Vagina (tissue), 2 donors: ENCODE measurements around the gene PDHX. TPM values are rescaled to one million over a fixed set of nuclear protein-coding genes. Genes with fewer than 3 reads are reported as not detected.

Experiments
- DNase-seq, 2 donors: peaks; one replicate each; pipeline ENCODE4 v3.0.0-alpha.2; 2017; ENCODE audit errors: extremely low spot score in 2 of 2
- H3K27ac ChIP-seq: fragments of 200-600 bp; sonication (generic); one replicate; pipeline ENCODE4 v1.5.1; 2019
- H3K27me3 ChIP-seq: fragments of 200-600 bp; sonication (generic); one replicate; pipeline ENCODE4 v1.5.1; 2019
- H3K36me3 ChIP-seq, 2 donors: fragments of 200-600 bp; sonication (generic); one replicate each; pipeline ENCODE4 v1.5.1; 2017 to 2019
- H3K4me1 ChIP-seq: fragments of 200-600 bp; sonication (generic); one replicate; pipeline ENCODE4 v1.5.1; 2019
- H3K4me3 ChIP-seq, 2 donors: fragments of 200-600 bp; sonication (generic); 1 replicate in 1 of 2; 2 replicates in 1 of 2; pipeline ENCODE4 v1.5.1; 2016 to 2019
- H3K9me3 ChIP-seq: fragments of 200-600 bp; sonication (generic); one replicate; pipeline ENCODE4 v1.5.1; 2019
- CTCF ChIP-seq, 3 experiments: fragments of 450-650 bp in 2 of 3; fragments of 200-600 bp in 1 of 3; sonication (generic) in 1 of 3; IDR thresholded peaks; one replicate each; pipeline ENCODE4 v1.5.1; 2017 to 2019; ENCODE audit warnings: antibody characterized with exemption in 3 of 3, mild to moderate bottlenecking in 2 of 3, moderate library complexity in 2 of 3
- POLR2A ChIP-seq, 2 donors: fragments of 450-650 bp; IDR thresholded peaks; one replicate each; pipeline ENCODE4 v1.6.1; 2017; ENCODE audit warnings: antibody characterized with exemption in 2 of 2, mild to moderate bottlenecking in 2 of 2, moderate library complexity in 2 of 2
- POLR2AphosphoS5 ChIP-seq, 2 donors: sonication (generic); formaldehyde crosslinking; IDR thresholded peaks; one replicate each; pipeline ENCODE4 v1.9.0; 2017; ENCODE audit warnings: antibody characterized with exemption in 2 of 2, mild to moderate bottlenecking in 2 of 2, low read depth in 1 of 2; ENCODE audit not compliant: insufficient read depth in 1 of 2
- intact Hi-C: fragments of 100-400 bp; cut with DNase I; formaldehyde crosslinking; loops from one replicate; pipeline ENCODE4 v1.15.1; 2023
- total RNA-seq: library from RNA; depleted of rRNA; stranded (reverse); fragments of >200 nt; gene quantifications from one replicate; pipeline ENCODE4 v1.2.3, GENCODE V29; 2016

The PDHX gene
- total RNA-seq, 1 donor from 2014 or later, result 15.0 TPM

- no peaks in the 10 kb centered on the region for H3K27me3 ChIP-seq
- no peaks in the 10 kb centered on the region for H3K9me3 ChIP-seq
- no peak overlapping the region for H3K27ac ChIP-seq
- no peak for DNase-seq
- H3K36me3 ChIP-seq, result peaks cover 0 to 3% of the 10 kb centered on the region in 2 donors
- no peaks in the 10 kb centered on the region for H3K4me1 ChIP-seq
- TF ChIP-seq CTCF (IDR thresholded peaks at IDR 0.05), result no peak
- TF ChIP-seq POLR2A (IDR thresholded peaks at IDR 0.05), result no peak
- no peak for TF ChIP-seq POLR2AphosphoS5 (IDR thresholded peaks at IDR 0.05; ENCODE audit: insufficient read depth in 1 of 2, low read depth in 1 of 2)
- no peak overlapping the region for H3K4me3 ChIP-seq
- intact Hi-C loops, result no loop called here
These were observed 38.9 kb upstream of the PDHX start for GRCh38 chr11:34877375-34877975.

- intact Hi-C loops, result no loop called here
- Histone ChIP-seq H3K9me3 (no peaks in the 10 kb centered on the region), H3K36me3 (peaks cover 0 to 3% of the 10 kb centered on the region in 2 donors), H3K4me3 (no peak overlapping the region), H3K27me3 (no peaks in the 10 kb centered on the region), H3K27ac (no peak overlapping the region), H3K4me1 (no peaks in the 10 kb centered on the region)
- no peak for DNase-seq
- no peak for TF ChIP-seq POLR2A (IDR thresholded peaks at IDR 0.05)
- TF ChIP-seq POLR2AphosphoS5 (IDR thresholded peaks at IDR 0.05; ENCODE audit: insufficient read depth in 1 of 2, low read depth in 1 of 2), result no peak
- no peak for TF ChIP-seq CTCF (IDR thresholded peaks at IDR 0.05)
These were observed 34.5 kb upstream of the PDHX start for GRCh38 chr11:34881900-34882299.

- Histone ChIP-seq H3K9me3 (no peaks in the 10 kb centered on the region), H3K4me1 (no peaks in the 10 kb centered on the region), H3K4me3 (no peak overlapping the region), H3K27ac (no peak overlapping the region), H3K27me3 (no peaks in the 10 kb centered on the region), H3K36me3 (peaks cover 0 to 6% of the 10 kb centered on the region in 2 donors)
- intact Hi-C loops, result no loop called here
- TF ChIP-seq POLR2AphosphoS5 (IDR thresholded peaks at IDR 0.05; ENCODE audit: insufficient read depth in 1 of 2, low read depth in 1 of 2) (peak in 1 of 2 donors; percentile 49), POLR2A (IDR thresholded peaks at IDR 0.05) (no peak), CTCF (IDR thresholded peaks at IDR 0.05) (no peak)
- DNase-seq, result no peak
These were observed 29.8 kb upstream of the PDHX start for GRCh38 chr11:34886609-34887008.

- TF ChIP-seq POLR2A (IDR thresholded peaks at IDR 0.05) (no peak), CTCF (IDR thresholded peaks at IDR 0.05) (no peak), POLR2AphosphoS5 (IDR thresholded peaks at IDR 0.05; ENCODE audit: insufficient read depth in 1 of 2, low read depth in 1 of 2) (no peak)
- H3K27ac ChIP-seq, result no peak overlapping the region
- no peaks in the 10 kb centered on the region for H3K4me1 ChIP-seq
- intact Hi-C loops, result no loop called here
- peaks cover 0 to 6% of the 10 kb centered on the region in 2 donors for H3K36me3 ChIP-seq
- no peak for DNase-seq
- H3K4me3 ChIP-seq, result no peak overlapping the region
- H3K27me3 ChIP-seq, result no peaks in the 10 kb centered on the region
- no peaks in the 10 kb centered on the region for H3K9me3 ChIP-seq
These were observed 29.2 kb upstream of the PDHX start for GRCh38 chr11:34887260-34887659.

- no peaks in the 10 kb centered on the region for H3K9me3 ChIP-seq
- intact Hi-C loops, result loop anchor here (10.0 kb wide), 1 partner anchor 305 kb away; no protein-coding TSS in a partner anchor
- TF ChIP-seq CTCF (IDR thresholded peaks at IDR 0.05), result no peak
- TF ChIP-seq POLR2AphosphoS5 (IDR thresholded peaks at IDR 0.05; ENCODE audit: insufficient read depth in 1 of 2, low read depth in 1 of 2), result no peak
- TF ChIP-seq POLR2A (IDR thresholded peaks at IDR 0.05), result no peak
- no peaks in the 10 kb centered on the region for H3K4me1 ChIP-seq
- no peak overlapping the region for H3K27ac ChIP-seq
- no peak for DNase-seq
- H3K36me3 ChIP-seq, result peaks cover 0 to 6% of the 10 kb centered on the region in 2 donors
- no peaks in the 10 kb centered on the region for H3K27me3 ChIP-seq
- H3K4me3 ChIP-seq, result no peak overlapping the region
These were observed 26.3 kb upstream of the PDHX start for GRCh38 chr11:34890089-34890488.
